Prostate gland (tissue), 2 donors: ENCODE measurements around the gene SULT4A1.

Experiments
- POLR2AphosphoS5 ChIP-seq: sonication (generic); formaldehyde crosslinking; IDR thresholded peaks from one replicate; pipeline ENCODE4 v1.6.1; 2017; ENCODE audit warnings: antibody characterized with exemption
- TF ChIP-seq, protein P1 (sequence below), 4 experiments: fragments of 200-600 bp in 2 of 4; fragments of 450-650 bp in 2 of 4; sonication (generic) in 2 of 4; IDR thresholded peaks; 1 replicate in 3 of 4; 2 replicates in 1 of 4; pipeline ENCODE4 v1.5.1; 2016 to 2019; ENCODE audit warnings: antibody characterized with exemption in 4 of 4, mild to moderate bottlenecking in 2 of 4, moderate library complexity in 2 of 4

- no peak for TF ChIP-seq POLR2AphosphoS5
- TF ChIP-seq, protein P1, sequence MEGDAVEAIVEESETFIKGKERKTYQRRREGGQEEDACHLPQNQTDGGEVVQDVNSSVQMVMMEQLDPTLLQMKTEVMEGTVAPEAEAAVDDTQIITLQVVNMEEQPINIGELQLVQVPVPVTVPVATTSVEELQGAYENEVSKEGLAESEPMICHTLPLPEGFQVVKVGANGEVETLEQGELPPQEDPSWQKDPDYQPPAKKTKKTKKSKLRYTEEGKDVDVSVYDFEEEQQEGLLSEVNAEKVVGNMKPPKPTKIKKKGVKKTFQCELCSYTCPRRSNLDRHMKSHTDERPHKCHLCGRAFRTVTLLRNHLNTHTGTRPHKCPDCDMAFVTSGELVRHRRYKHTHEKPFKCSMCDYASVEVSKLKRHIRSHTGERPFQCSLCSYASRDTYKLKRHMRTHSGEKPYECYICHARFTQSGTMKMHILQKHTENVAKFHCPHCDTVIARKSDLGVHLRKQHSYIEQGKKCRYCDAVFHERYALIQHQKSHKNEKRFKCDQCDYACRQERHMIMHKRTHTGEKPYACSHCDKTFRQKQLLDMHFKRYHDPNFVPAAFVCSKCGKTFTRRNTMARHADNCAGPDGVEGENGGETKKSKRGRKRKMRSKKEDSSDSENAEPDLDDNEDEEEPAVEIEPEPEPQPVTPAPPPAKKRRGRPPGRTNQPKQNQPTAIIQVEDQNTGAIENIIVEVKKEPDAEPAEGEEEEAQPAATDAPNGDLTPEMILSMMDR (IDR thresholded peaks at IDR 0.05): no peak
Measured at GRCh38 chr22:43782448-43782847, 79.9 kb downstream of the SULT4A1 start.
